Nephron (organoid): Measurements from ENCODE around the gene ERC1.
"Not testable (repeated sequence)": the region's sequence is repeated elsewhere in the genome, so short reads cannot be mapped to it uniquely, and the experiment has no call there.

ENCODE experiments used
- H3K27ac Mint-ChIP-seq, 3 experiments: 2 replicates each; pipeline ENCODE4 v1.8.0; 2020; ENCODE audit warnings: mixed read lengths in 3 of 3, mild to moderate bottlenecking in 2 of 3, moderate library complexity in 1 of 3
- H3K27me3 Mint-ChIP-seq: 2 replicates; pipeline ENCODE4 v1.8.0; 2021; ENCODE audit warnings: low read depth, mild to moderate bottlenecking, moderate library complexity, mixed read lengths
- H3K36me3 Mint-ChIP-seq: 2 replicates; pipeline ENCODE4 v1.8.0; 2020; ENCODE audit warnings: low read depth, mixed read lengths
- H3K4me1 Mint-ChIP-seq: 2 replicates; pipeline ENCODE4 v1.8.0; 2020; ENCODE audit warnings: mixed read lengths
- H3K4me3 Mint-ChIP-seq, 3 experiments: 2 replicates each; pipeline ENCODE4 v1.8.0; 2020; ENCODE audit warnings: mild to moderate bottlenecking in 3 of 3, mixed read lengths in 3 of 3, moderate library complexity in 2 of 3
- H3K9me3 Mint-ChIP-seq: 2 replicates; pipeline ENCODE4 v1.8.0; 2020; ENCODE audit warnings: mixed read lengths
- TF ChIP-seq, protein P1 (sequence below), 3 experiments: fragments of 200-600 bp; sonication (generic); IDR thresholded peaks; one replicate each; pipeline ENCODE4 v1.5.0; 2021; ENCODE audit warnings: antibody characterized with exemption in 3 of 3; ENCODE audit not compliant: unreplicated experiment in 3 of 3

The ERC1 gene

DNA sequence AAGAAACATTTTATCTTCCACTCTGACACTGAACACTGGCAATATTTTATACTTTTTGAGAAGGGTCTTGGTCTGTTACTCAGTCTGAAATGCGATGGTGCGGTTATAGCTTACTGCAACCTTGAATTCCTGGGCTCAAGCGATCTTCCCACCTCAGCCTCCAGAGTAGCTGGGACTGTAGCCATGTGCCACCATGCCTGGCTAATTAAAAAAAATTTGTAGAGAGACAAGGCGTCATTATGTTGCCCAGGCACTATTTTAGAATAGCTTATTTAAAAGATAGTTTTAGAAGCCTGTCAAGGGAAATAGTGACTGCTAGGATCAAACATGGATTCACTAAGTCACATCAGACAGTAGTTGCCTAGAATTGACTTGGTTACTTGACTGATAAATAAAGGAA is 5.9 kb downstream of the ERC1 start:
- H3K27ac Mint-ChIP-seq: no peak overlapping the region
- no peaks in the 10 kb centered on the region for H3K27me3 Mint-ChIP-seq
- TF ChIP-seq, protein P1, sequence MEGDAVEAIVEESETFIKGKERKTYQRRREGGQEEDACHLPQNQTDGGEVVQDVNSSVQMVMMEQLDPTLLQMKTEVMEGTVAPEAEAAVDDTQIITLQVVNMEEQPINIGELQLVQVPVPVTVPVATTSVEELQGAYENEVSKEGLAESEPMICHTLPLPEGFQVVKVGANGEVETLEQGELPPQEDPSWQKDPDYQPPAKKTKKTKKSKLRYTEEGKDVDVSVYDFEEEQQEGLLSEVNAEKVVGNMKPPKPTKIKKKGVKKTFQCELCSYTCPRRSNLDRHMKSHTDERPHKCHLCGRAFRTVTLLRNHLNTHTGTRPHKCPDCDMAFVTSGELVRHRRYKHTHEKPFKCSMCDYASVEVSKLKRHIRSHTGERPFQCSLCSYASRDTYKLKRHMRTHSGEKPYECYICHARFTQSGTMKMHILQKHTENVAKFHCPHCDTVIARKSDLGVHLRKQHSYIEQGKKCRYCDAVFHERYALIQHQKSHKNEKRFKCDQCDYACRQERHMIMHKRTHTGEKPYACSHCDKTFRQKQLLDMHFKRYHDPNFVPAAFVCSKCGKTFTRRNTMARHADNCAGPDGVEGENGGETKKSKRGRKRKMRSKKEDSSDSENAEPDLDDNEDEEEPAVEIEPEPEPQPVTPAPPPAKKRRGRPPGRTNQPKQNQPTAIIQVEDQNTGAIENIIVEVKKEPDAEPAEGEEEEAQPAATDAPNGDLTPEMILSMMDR (IDR thresholded peaks at IDR 0.05; ENCODE audit: unreplicated experiment in 3 of 3): no peak
- H3K4me1 Mint-ChIP-seq: peaks cover 19% of the 10 kb centered on the region
- H3K36me3 Mint-ChIP-seq: peaks cover 5% of the 10 kb centered on the region
- H3K9me3 Mint-ChIP-seq: no peaks in the 10 kb centered on the region
- no peak overlapping the region for H3K4me3 Mint-ChIP-seq

DNA sequence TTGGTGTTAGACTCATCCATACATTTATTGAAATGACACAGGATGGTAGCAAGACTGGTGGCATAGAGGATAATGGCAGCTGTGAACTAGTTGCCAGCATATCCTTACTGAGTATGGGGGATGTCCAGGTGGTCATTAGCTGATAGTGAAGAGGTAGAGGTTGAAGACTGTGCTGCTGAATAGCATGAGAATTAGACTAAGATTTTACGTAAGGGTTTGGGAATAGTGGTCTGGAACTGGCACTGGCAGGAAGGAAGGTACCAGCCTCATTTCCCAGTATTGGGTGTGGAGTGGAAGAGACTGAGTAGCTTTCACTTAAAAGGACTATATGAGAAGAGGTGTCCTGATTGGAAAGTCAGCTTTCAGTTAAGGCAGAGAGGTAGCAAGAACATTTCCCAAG is 6.5 kb downstream of the ERC1 start:
- Mint-ChIP-seq H3K27ac (no peak overlapping the region), H3K27me3 (no peaks in the 10 kb centered on the region), H3K9me3 (no peaks in the 10 kb centered on the region), H3K4me3 (no peak overlapping the region), H3K36me3 (peaks cover 5% of the 10 kb centered on the region), H3K4me1 (peaks cover 13% of the 10 kb centered on the region)
- TF ChIP-seq, protein P1 (IDR thresholded peaks at IDR 0.05; ENCODE audit: unreplicated experiment in 3 of 3): no peak

DNA sequence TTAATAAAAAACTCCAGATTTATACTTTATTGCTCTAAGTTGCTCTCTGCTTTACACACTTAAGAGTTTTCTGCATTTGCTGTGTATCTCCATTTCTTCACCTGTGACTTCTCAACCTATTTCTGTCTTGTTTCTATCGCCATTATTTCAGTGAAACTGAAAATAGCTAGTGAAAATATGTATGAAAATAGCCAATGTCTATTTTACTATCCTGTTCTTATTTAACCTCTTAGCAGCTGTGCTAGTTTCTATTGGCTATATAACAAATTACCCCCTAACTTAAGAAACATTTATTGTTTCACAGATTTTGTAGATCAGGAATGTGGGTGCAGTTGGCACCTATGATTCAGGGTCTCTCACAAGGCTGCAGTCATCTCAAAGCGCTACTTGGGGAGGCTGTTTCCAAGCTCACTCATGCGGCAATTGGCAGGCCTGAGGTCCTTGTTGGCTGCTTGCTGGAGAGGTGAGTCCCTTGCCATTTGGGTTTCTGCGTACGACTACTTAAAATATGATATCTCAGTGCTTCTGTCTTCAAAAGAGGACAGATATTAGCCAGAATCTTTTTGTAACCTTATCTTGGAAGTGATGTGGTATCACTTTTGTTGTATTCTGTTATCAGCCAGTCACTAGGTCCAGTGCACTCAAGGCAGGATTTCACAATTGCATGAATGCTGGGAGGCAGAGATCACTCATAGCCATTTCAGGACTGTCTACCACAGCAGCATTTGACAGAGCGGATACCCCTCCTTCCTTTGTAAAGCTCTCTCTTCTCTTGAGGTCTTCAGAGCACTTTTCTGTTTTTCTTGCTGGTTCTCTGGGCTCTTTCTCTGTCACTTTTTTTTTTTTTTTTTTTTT is 7.2 kb downstream of the ERC1 start:
- Mint-ChIP-seq H3K4me3 (no peak overlapping the region), H3K27ac (no peak overlapping the region), H3K4me1 (peaks cover 9% of the 10 kb centered on the region), H3K27me3 (no peaks in the 10 kb centered on the region), H3K36me3 (peaks cover 5% of the 10 kb centered on the region), H3K9me3 (no peaks in the 10 kb centered on the region)
- TF ChIP-seq, protein P1 (IDR thresholded peaks at IDR 0.05; ENCODE audit: unreplicated experiment in 3 of 3): no peak

DNA sequence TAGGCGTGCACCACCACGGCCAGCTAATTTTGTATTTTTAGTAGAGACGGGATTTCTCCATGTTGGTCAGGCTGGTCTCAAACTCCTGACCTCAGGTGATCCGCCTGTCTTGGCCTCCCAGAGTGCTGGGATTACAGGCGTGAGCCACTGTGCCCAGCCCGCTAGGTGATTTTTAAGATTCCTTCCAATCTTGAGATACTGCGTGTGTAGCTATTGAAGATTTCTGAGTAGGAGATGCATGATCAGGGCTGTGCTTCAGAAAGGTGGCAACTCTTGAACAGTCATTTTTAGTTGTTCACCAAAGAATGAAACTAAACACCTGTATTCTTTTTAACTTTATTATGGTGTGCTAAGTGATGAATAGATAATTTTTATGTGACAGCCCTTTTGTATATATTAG is 8.7 kb downstream of the ERC1 start:
- not testable (repeated sequence) for H3K36me3 Mint-ChIP-seq, H3K27me3 Mint-ChIP-seq, H3K4me1 Mint-ChIP-seq, H3K9me3 Mint-ChIP-seq, H3K27ac Mint-ChIP-seq, H3K4me3 Mint-ChIP-seq

DNA sequence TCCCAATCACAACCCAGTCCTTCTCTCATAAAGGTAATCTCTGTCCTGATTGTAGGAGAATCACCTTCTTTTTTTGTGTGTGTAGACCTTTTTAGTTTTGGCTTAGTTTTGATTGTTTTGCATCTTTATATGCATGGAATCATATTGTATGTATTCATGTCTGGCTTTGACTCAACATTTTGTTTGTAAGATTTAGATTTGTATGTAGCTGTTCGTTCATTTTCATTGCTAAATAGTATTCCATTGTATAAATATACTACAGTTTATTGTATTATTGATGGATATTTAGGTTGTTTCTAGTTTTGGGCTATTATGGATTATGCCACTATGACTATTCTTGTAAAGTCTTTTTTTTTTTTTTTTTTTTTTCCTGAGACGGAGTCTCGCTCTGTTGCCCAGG is 10.5 kb downstream of the ERC1 start:
- Mint-ChIP-seq H3K27ac (no peak overlapping the region), H3K4me1 (peaks cover 9% of the 10 kb centered on the region), H3K9me3 (no peaks in the 10 kb centered on the region), H3K36me3 (peaks cover 5% of the 10 kb centered on the region), H3K4me3 (no peak overlapping the region), H3K27me3 (no peaks in the 10 kb centered on the region)
- TF ChIP-seq, protein P1 (IDR thresholded peaks at IDR 0.05; ENCODE audit: unreplicated experiment in 3 of 3): no peak

DNA sequence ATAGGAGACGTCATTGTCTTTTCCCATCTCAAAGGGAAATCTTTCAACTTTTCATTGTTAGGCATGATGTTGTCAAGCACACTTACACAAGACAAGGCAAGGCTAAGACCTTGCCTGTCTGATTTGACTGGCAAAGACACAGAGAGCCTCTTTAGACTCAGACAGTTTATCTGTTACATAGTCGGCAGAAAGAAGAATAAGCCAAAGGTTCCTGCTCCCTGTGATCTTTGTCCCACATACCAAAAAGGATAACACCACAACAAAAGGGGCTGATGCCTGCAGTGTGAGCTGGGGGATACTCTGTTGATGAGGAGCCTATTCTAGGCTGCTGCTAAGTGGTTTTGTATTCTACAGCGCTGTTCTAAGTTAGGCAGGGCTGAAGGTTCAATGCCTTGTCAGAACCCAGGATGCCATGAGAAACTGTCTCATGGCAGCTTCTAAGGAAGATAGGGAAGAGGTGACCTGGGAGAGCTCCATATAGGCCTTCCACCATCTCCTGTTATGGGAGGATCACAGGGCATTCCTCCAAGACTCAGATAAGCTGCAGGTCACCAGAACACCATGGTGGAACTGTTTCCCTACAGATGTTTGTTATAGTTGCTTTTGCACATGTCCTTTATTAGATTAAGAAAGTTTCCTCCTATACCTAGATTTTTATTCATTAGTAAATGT is 12.7 kb downstream of the ERC1 start:
- no peaks in the 10 kb centered on the region for H3K27me3 Mint-ChIP-seq

More for the DNA sequence above, 12.7 kb downstream of the ERC1 start:
- Mint-ChIP-seq H3K36me3 (peaks cover 5% of the 10 kb centered on the region), H3K4me3 (no peak overlapping the region), H3K4me1 (peaks cover 4% of the 10 kb centered on the region), H3K9me3 (no peaks in the 10 kb centered on the region), H3K27ac (no peak overlapping the region)
- TF ChIP-seq, protein P1 (IDR thresholded peaks at IDR 0.05; ENCODE audit: unreplicated experiment in 3 of 3): no peak
